ENCODE data around the gene MYH9. TPM values are rescaled to one million over a fixed set of nuclear protein-coding genes. Genes with fewer than 3 reads are reported as not detected.

MYH9 gene
- total and polyA plus RNA-seq, 11 donors = 109 to 482 (median 238) TPM

GRCh38 chr22:36387709-36387958 is 133 bp downstream of the MYH9 start:
- DNase-seq (no peak), ATAC-seq (peak in 2 of 4 donors; percentile 0 to 6)
- Histone ChIP-seq H3K4me1 (peaks cover 5 to 66% (median 33%) of the 10 kb centered on the region in 12 donors), H3K9me3 (no peaks in the 10 kb centered on the region), H3K27me3 (no peaks in the 10 kb centered on the region), H3K4me3 (peak overlapping the region; percentile 72 to 99 (median 96)), H3K27ac (peak overlapping the region; percentile 95 to 99 (median 98)), H3K36me3 (peaks cover 0 to 32% (median 13%) of the 10 kb centered on the region in 9 donors)
- intact Hi-C loops (cut with DNase I) = loop anchor here (2.0 to 10.0 kb wide), 14 partner anchors 15 to 80 kb away; no protein-coding TSS in a partner anchor
- 0 to 1% (median 0%) methylated on average over 4 to 31 of the region's 31 CpGs for WGBS, 4 donors
- TF ChIP-seq CTCF (IDR thresholded peaks at IDR 0.05) = no peak
- peak; percentile 100 for TF ChIP-seq POLR2A (IDR thresholded peaks at IDR 0.05)

GRCh38 chr22:36386900-36387708 is 663 bp downstream of the MYH9 start:
- peak; percentile 78 to 92 (median 80) for DNase-seq
- ATAC-seq = peak in 2 of 4 donors; percentile 8 to 9
- peak overlapping the region; percentile 95 to 99 (median 98) for H3K27ac ChIP-seq
- 0 to 2% (median 1%) methylated on average over 21 to 91 of the region's 91 CpGs for WGBS, 4 donors
- intact Hi-C loops (cut with DNase I) = loop anchor here (2.0 to 10.0 kb wide), 14 partner anchors 14 to 80 kb away; no protein-coding TSS in a partner anchor
- TF ChIP-seq POLR2A (IDR thresholded peaks at IDR 0.05) (no peak), CTCF (IDR thresholded peaks at IDR 0.05) (peak in 1 of 12 donors; percentile 11)
- H3K4me3 ChIP-seq = peak overlapping the region; percentile 72 to 99 (median 96)
- H3K4me1 ChIP-seq = peaks cover 5 to 71% (median 38%) of the 10 kb centered on the region in 12 donors
- peaks cover 0 to 35% (median 14%) of the 10 kb centered on the region in 9 donors for H3K36me3 ChIP-seq
- no peaks in the 10 kb centered on the region for H3K27me3 ChIP-seq
- H3K9me3 ChIP-seq = no peaks in the 10 kb centered on the region

- peak in 2 of 5 donors; percentile 38 to 71 for DNase-seq
These were observed 1.3 kb downstream of the MYH9 start for GRCh38 chr22:36386351-36386899.

More at GRCh38 chr22:36386351-36386899, 1.3 kb downstream of the MYH9 start:
- Histone ChIP-seq H3K9me3 (no peaks in the 10 kb centered on the region), H3K27me3 (no peaks in the 10 kb centered on the region), H3K4me3 (peak overlapping the region; percentile 72 to 99 (median 96)), H3K4me1 (peaks cover 5 to 73% (median 43%) of the 10 kb centered on the region in 12 donors), H3K36me3 (peaks cover 0 to 39% (median 19%) of the 10 kb centered on the region in 9 donors), H3K27ac (peak overlapping the region; percentile 95 to 99 (median 98))
- 1 to 2% (median 1%) methylated on average over 17 to 18 of the region's 18 CpGs for whole genome bisulfite sequencing, 4 donors
- intact Hi-C loops (cut with DNase I) = loop anchor here (2.0 to 10.0 kb wide), 14 partner anchors 14 to 81 kb away; no protein-coding TSS in a partner anchor
- TF ChIP-seq POLR2A (IDR thresholded peaks at IDR 0.05) = no peak
- TF ChIP-seq CTCF (IDR thresholded peaks at IDR 0.05) = peak in 1 of 12 donors; percentile 6
- ATAC-seq = peak in 2 of 4 donors; percentile 1 to 8

Data from heart left ventricle (tissue), 16 donors.